Liver (tissue), 9 donors: ENCODE results near the gene RND1. TPM values are rescaled to one million over a fixed set of nuclear protein-coding genes. Genes with fewer than 3 reads are reported as not detected.

ENCODE experiments used
- DNase-seq: peaks from one replicate; pipeline ENCODE4 v3.0.0-alpha.2; 2017; ENCODE audit warnings: low spot score
- H3K27ac ChIP-seq, 2 donors: one replicate each; pipeline ENCODE4 v1.7.0; 2013; ENCODE audit warnings: inconsistent platforms in 2 of 2, low read length in 2 of 2, control low read depth in 1 of 2, low read depth in 1 of 2, mild to moderate bottlenecking in 1 of 2
- H3K27me3 ChIP-seq, 4 donors: one replicate each; pipeline versions ENCODE4 v1.6.1 to v1.7.0; 2013; ENCODE audit warnings: low read length in 3 of 4, inconsistent platforms in 1 of 4, mild to moderate bottlenecking in 1 of 4, moderate library complexity in 1 of 4; ENCODE audit not compliant: control insufficient read depth in 4 of 4, insufficient read depth in 4 of 4
- H3K36me3 ChIP-seq, 4 donors: one replicate each; pipeline versions ENCODE4 v1.6.1 to v1.7.0; 2013; ENCODE audit warnings: low read length in 3 of 4, mild to moderate bottlenecking in 3 of 4, low read depth in 1 of 4, moderate library complexity in 1 of 4; ENCODE audit not compliant: control insufficient read depth in 4 of 4, insufficient read depth in 3 of 4
- H3K4me1 ChIP-seq, 4 donors: one replicate each; pipeline versions ENCODE4 v1.6.1 to v1.7.0; 2013; ENCODE audit warnings: low read length in 3 of 4, mild to moderate bottlenecking in 3 of 4, moderate library complexity in 1 of 4; ENCODE audit not compliant: control insufficient read depth in 4 of 4, insufficient read depth in 4 of 4
- H3K4me3 ChIP-seq, 3 donors: one replicate each; pipeline versions ENCODE4 v1.6.1 to v1.7.0; 2013; ENCODE audit warnings: low read length in 3 of 3, control low read depth in 1 of 3, low read depth in 1 of 3, mild to moderate bottlenecking in 1 of 3
- H3K9ac ChIP-seq, 2 donors: one replicate each; pipeline ENCODE4 v1.7.0; 2013; ENCODE audit warnings: low read length in 2 of 2, mild to moderate bottlenecking in 2 of 2, moderate library complexity in 2 of 2, control low read depth in 1 of 2, low read depth in 1 of 2
- H3K9me3 ChIP-seq, 4 donors: one replicate each; pipeline versions ENCODE4 v1.6.1 to v1.7.0; 2013; ENCODE audit warnings: low read length in 3 of 4; ENCODE audit not compliant: control insufficient read depth in 4 of 4
- EGR1 ChIP-seq, 2 donors: IDR thresholded peaks; 2 replicates each; pipeline ENCODE4 v1.6.1; 2016 to 2018; ENCODE audit warnings: antibody characterized with exemption in 2 of 2, low read depth in 2 of 2
- FOXA1 ChIP-seq: IDR thresholded peaks from 2 replicates; pipeline ENCODE4 v1.6.1; 2016; ENCODE audit warnings: antibody characterized with exemption
- FOXA2 ChIP-seq: IDR thresholded peaks from 2 replicates; pipeline ENCODE4 v1.6.1; 2016; ENCODE audit warnings: antibody characterized with exemption
- GABPA ChIP-seq, 2 donors: IDR thresholded peaks in 1 of 2; conservative IDR thresholded peaks in 1 of 2; 2 replicates each; pipeline ENCODE4 v1.6.1; 2016; ENCODE audit warnings: antibody characterized with exemption in 2 of 2, mild to moderate bottlenecking in 1 of 2, moderate library complexity in 1 of 2
- HNF4A ChIP-seq, 2 donors: conservative IDR thresholded peaks; 2 replicates each; pipeline ENCODE4 v1.6.1; 2016; ENCODE audit warnings: antibody characterized with exemption in 2 of 2, mild to moderate bottlenecking in 2 of 2
- HNF4G ChIP-seq: IDR thresholded peaks from 2 replicates; pipeline ENCODE4 v1.6.1; 2016; ENCODE audit warnings: antibody characterized with exemption
- JUND ChIP-seq, 2 donors: IDR thresholded peaks; 2 replicates each; pipeline ENCODE4 v1.6.1; 2016; ENCODE audit warnings: antibody characterized with exemption in 2 of 2
- NR2F2 ChIP-seq: IDR thresholded peaks from 2 replicates; pipeline ENCODE4 v1.6.1; 2016; ENCODE audit warnings: antibody characterized with exemption
- RAD21 ChIP-seq, 2 donors: IDR thresholded peaks; 2 replicates each; pipeline ENCODE4 v1.6.1; 2016; ENCODE audit warnings: antibody characterized with exemption in 2 of 2, mild to moderate bottlenecking in 2 of 2
- RXRA ChIP-seq, 2 donors: IDR thresholded peaks; 2 replicates each; pipeline ENCODE4 v1.6.1; 2017 to 2018; ENCODE audit warnings: antibody characterized with exemption in 2 of 2, mild to moderate bottlenecking in 1 of 2
- SP1 ChIP-seq: IDR thresholded peaks from 2 replicates; pipeline ENCODE4 v1.6.1; 2018; ENCODE audit warnings: antibody characterized with exemption, mild to moderate bottlenecking
- WGBS: extraction: QIAGEN DNeasy Blood & Tissue Kit; methylation state at CpG from one replicate; pipeline ENCODE4 v1.1.7; 2013; 5-methylcytosine and 5-hydroxymethylcytosine counted together
- polyA plus RNA-seq, 2 donors: library from polyadenylated mRNA; stranded (reverse) in 1 of 2; unstranded in 1 of 2; fragments of 200-250 nt in 1 of 2; fragments of >200 nt in 1 of 2; fragmentation: Nextera tagmentation in 1 of 2; extraction: Ambion mirVana in 1 of 2; gene quantifications; one replicate each; pipeline versions ENCODE4 v1.2.1 to v1.2.3, GENCODE V29; 2013 to 2015
- total RNA-seq, 2 donors: library from RNA; depleted of rRNA; stranded (reverse); fragments of >200 nt; gene quantifications; one replicate each; pipeline ENCODE4 v1.2.3, GENCODE V29; 2014
- TF ChIP-seq, protein P1 (sequence below): fragments of 150-350 bp; IDR thresholded peaks from 2 replicates; pipeline ENCODE4 v1.5.1; 2017; ENCODE audit warnings: improper control_type of control experiment, low read depth, low read length; ENCODE audit not compliant: missing input control
- TF ChIP-seq, protein P2 (sequence below): IDR thresholded peaks from 2 replicates; pipeline ENCODE4 v1.6.1; 2016; ENCODE audit warnings: antibody characterized with exemption, mild to moderate bottlenecking
- TF ChIP-seq, protein P3 (sequence below): IDR thresholded peaks from 2 replicates; pipeline ENCODE4 v1.6.1; 2016; ENCODE audit warnings: antibody characterized with exemption
- TF ChIP-seq, protein P4 (sequence below): IDR thresholded peaks from 2 replicates; pipeline ENCODE4 v1.6.1; 2016; ENCODE audit warnings: antibody characterized with exemption
- TF ChIP-seq, protein P5 (sequence below): IDR thresholded peaks from 2 replicates; pipeline ENCODE4 v1.6.1; 2016; ENCODE audit warnings: antibody characterized with exemption
- donor health status: healthy.
- donor health status: healthy.
- donor health status: healthy.
- donor health status: healthy.
- donor health status: healthy.

RND1 gene
- total and polyA plus RNA-seq, 4 donors, result 7.7 to 16.5 (median 8.5) TPM

DNA sequence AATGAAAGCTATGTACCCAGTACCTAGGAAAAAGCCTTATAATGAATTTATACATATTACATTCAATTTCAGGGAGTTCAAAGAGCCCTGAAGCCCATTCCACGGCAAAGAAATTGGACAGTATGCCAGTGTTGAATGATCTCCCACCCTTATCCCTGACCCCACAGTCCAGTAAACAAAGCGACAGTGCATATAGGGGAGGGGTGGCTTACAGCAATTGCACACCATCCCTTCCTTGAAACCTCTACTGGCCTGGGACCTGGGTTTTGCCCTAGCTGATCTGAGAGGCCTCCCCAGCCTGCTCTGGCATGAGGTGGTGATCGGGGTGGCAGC, 17.3 kb upstream of the RND1 start:
- peak overlapping the region in 1 of 2 donors; percentile 21 for H3K9ac ChIP-seq
- WGBS, result 72% methylated on average over 3 of the region's 3 CpGs
- DNase-seq, result no peak
- peak overlapping the region; percentile 42 to 70 for H3K27ac ChIP-seq
- H3K36me3 ChIP-seq, result no peaks in the 10 kb centered on the region
- no peaks in the 10 kb centered on the region for H3K27me3 ChIP-seq
- H3K9me3 ChIP-seq, result no peaks in the 10 kb centered on the region
- H3K4me1 ChIP-seq, result peaks cover 28 to 48% (median 37%) of the 10 kb centered on the region in 4 donors
- no peak overlapping the region for H3K4me3 ChIP-seq
- TF ChIP-seq RAD21 (IDR thresholded peaks at IDR 0.05), result no peak
- TF ChIP-seq RXRA (IDR thresholded peaks at IDR 0.05), result no peak
- TF ChIP-seq, protein P1, sequence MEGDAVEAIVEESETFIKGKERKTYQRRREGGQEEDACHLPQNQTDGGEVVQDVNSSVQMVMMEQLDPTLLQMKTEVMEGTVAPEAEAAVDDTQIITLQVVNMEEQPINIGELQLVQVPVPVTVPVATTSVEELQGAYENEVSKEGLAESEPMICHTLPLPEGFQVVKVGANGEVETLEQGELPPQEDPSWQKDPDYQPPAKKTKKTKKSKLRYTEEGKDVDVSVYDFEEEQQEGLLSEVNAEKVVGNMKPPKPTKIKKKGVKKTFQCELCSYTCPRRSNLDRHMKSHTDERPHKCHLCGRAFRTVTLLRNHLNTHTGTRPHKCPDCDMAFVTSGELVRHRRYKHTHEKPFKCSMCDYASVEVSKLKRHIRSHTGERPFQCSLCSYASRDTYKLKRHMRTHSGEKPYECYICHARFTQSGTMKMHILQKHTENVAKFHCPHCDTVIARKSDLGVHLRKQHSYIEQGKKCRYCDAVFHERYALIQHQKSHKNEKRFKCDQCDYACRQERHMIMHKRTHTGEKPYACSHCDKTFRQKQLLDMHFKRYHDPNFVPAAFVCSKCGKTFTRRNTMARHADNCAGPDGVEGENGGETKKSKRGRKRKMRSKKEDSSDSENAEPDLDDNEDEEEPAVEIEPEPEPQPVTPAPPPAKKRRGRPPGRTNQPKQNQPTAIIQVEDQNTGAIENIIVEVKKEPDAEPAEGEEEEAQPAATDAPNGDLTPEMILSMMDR, result no peak
- no peak for TF ChIP-seq FOXA2
- TF ChIP-seq HNF4G, result no peak
- TF ChIP-seq JUND (IDR thresholded peaks at IDR 0.05), result no peak
- TF ChIP-seq, protein P2, sequence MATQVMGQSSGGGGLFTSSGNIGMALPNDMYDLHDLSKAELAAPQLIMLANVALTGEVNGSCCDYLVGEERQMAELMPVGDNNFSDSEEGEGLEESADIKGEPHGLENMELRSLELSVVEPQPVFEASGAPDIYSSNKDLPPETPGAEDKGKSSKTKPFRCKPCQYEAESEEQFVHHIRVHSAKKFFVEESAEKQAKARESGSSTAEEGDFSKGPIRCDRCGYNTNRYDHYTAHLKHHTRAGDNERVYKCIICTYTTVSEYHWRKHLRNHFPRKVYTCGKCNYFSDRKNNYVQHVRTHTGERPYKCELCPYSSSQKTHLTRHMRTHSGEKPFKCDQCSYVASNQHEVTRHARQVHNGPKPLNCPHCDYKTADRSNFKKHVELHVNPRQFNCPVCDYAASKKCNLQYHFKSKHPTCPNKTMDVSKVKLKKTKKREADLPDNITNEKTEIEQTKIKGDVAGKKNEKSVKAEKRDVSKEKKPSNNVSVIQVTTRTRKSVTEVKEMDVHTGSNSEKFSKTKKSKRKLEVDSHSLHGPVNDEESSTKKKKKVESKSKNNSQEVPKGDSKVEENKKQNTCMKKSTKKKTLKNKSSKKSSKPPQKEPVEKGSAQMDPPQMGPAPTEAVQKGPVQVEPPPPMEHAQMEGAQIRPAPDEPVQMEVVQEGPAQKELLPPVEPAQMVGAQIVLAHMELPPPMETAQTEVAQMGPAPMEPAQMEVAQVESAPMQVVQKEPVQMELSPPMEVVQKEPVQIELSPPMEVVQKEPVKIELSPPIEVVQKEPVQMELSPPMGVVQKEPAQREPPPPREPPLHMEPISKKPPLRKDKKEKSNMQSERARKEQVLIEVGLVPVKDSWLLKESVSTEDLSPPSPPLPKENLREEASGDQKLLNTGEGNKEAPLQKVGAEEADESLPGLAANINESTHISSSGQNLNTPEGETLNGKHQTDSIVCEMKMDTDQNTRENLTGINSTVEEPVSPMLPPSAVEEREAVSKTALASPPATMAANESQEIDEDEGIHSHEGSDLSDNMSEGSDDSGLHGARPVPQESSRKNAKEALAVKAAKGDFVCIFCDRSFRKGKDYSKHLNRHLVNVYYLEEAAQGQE, result no peak
- no peak for TF ChIP-seq NR2F2
- no peak for TF ChIP-seq SP1
- TF ChIP-seq GABPA (IDR thresholded peaks at IDR 0.05 in 1 of 2, conservative IDR thresholded peaks at IDR 0.05 in 1 of 2), result no peak
- TF ChIP-seq EGR1 (IDR thresholded peaks at IDR 0.05; ENCODE audit: low read depth in 2 of 2), result no peak

DNA sequence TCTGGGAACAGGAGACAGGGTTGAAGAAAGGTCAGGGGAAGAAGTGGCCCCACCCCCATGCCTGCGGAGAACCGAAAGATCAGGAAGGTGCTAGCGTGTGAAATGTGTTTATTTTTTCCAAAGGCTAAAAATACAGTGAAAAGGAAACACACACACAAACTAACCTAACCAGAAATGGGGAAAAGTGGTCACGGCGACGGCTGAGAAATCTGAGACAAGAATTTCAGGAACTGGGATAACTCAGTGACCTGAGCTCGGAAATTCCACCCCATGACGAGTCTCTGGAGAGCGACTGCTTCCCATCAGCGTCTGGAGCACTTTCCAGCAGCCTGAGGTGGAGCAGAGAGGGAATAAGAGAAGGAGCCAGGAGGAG, 16.6 kb upstream of the RND1 start:
- Histone ChIP-seq H3K27me3 (no peaks in the 10 kb centered on the region), H3K4me1 (peaks cover 28 to 48% (median 37%) of the 10 kb centered on the region in 4 donors), H3K9ac (peak overlapping the region in 1 of 2 donors; percentile 53), H3K9me3 (no peaks in the 10 kb centered on the region), H3K36me3 (no peaks in the 10 kb centered on the region), H3K4me3 (no peak overlapping the region), H3K27ac (peak overlapping the region; percentile 32 to 70)
- no peak for DNase-seq
- TF ChIP-seq SP1 (peak; percentile 43), RXRA (IDR thresholded peaks at IDR 0.05) (peak in 1 of 2 donors; percentile 29), HNF4G (no peak)
- WGBS, result 22% methylated on average over 10 of the region's 10 CpGs

DNA sequence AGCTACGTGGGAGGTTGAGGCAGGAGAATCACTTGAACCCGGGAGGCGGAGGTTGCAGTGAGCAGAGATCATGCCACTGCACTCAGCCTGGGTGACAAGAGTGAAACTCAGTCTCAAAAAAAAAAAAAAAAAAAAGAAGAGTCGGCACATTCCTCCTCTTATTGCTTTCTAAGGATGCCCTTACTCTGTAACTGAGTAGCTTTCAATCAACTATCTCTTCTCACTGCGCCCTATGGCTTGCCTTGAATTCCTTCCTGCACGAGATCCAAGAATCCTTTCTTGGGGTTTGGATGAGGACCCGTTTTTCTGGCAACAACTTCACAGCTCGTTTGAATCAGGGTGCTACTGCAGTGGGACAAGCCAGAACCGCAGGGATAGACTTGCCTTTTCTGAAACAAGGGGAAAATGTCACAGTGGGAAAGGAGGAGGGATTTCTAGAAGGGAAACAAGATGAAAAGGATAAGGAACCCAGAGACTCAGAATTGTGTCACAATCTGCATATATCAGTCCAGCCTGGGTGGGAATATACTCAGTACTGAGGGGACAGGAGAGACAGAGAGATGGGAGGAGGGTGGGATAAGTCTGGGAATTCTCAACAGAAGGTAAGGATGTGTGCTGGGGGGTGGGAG, 16.1 kb upstream of the RND1 start:
- no peak overlapping the region for H3K4me3 ChIP-seq
- no peak for DNase-seq

More for the DNA sequence above, 16.1 kb upstream of the RND1 start:
- Histone ChIP-seq H3K4me1 (peaks cover 28 to 48% (median 37%) of the 10 kb centered on the region in 4 donors), H3K9me3 (no peaks in the 10 kb centered on the region), H3K36me3 (no peaks in the 10 kb centered on the region), H3K9ac (peak overlapping the region in 1 of 2 donors; percentile 53), H3K27me3 (no peaks in the 10 kb centered on the region), H3K27ac (peak overlapping the region; percentile 32 to 70)
- 65% methylated on average over 9 of the region's 9 CpGs for WGBS
- no peak for TF ChIP-seq HNF4A (conservative IDR thresholded peaks at IDR 0.05)
- no peak for TF ChIP-seq HNF4G
- TF ChIP-seq, protein P3, sequence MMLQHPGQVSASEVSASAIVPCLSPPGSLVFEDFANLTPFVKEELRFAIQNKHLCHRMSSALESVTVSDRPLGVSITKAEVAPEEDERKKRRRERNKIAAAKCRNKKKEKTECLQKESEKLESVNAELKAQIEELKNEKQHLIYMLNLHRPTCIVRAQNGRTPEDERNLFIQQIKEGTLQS, result no peak
- TF ChIP-seq RXRA (IDR thresholded peaks at IDR 0.05), result no peak
- TF ChIP-seq, protein P4, sequence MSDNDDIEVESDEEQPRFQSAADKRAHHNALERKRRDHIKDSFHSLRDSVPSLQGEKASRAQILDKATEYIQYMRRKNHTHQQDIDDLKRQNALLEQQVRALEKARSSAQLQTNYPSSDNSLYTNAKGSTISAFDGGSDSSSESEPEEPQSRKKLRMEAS, result no peak
- TF ChIP-seq NR2F2, result no peak
- TF ChIP-seq, protein P5, sequence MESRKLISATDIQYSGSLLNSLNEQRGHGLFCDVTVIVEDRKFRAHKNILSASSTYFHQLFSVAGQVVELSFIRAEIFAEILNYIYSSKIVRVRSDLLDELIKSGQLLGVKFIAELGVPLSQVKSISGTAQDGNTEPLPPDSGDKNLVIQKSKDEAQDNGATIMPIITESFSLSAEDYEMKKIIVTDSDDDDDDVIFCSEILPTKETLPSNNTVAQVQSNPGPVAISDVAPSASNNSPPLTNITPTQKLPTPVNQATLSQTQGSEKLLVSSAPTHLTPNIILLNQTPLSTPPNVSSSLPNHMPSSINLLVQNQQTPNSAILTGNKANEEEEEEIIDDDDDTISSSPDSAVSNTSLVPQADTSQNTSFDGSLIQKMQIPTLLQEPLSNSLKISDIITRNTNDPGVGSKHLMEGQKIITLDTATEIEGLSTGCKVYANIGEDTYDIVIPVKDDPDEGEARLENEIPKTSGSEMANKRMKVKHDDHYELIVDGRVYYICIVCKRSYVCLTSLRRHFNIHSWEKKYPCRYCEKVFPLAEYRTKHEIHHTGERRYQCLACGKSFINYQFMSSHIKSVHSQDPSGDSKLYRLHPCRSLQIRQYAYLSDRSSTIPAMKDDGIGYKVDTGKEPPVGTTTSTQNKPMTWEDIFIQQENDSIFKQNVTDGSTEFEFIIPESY, result no peak
- TF ChIP-seq SP1, result no peak
- no peak for TF ChIP-seq FOXA1
